Regular cardiac myocyte (primary cell): ENCODE measurements around the gene TUBGCP6. TPM values are rescaled to one million over a fixed set of nuclear protein-coding genes. Genes with fewer than 3 reads are reported as not detected.

ENCODE experiments used
- total RNA-seq: library from RNA; depleted of rRNA; stranded (reverse); fragments of >200 nt; gene quantifications from 2 replicates; pipeline ENCODE4 v1.2.3, GENCODE V29; 2014

The TUBGCP6 gene, protein sequence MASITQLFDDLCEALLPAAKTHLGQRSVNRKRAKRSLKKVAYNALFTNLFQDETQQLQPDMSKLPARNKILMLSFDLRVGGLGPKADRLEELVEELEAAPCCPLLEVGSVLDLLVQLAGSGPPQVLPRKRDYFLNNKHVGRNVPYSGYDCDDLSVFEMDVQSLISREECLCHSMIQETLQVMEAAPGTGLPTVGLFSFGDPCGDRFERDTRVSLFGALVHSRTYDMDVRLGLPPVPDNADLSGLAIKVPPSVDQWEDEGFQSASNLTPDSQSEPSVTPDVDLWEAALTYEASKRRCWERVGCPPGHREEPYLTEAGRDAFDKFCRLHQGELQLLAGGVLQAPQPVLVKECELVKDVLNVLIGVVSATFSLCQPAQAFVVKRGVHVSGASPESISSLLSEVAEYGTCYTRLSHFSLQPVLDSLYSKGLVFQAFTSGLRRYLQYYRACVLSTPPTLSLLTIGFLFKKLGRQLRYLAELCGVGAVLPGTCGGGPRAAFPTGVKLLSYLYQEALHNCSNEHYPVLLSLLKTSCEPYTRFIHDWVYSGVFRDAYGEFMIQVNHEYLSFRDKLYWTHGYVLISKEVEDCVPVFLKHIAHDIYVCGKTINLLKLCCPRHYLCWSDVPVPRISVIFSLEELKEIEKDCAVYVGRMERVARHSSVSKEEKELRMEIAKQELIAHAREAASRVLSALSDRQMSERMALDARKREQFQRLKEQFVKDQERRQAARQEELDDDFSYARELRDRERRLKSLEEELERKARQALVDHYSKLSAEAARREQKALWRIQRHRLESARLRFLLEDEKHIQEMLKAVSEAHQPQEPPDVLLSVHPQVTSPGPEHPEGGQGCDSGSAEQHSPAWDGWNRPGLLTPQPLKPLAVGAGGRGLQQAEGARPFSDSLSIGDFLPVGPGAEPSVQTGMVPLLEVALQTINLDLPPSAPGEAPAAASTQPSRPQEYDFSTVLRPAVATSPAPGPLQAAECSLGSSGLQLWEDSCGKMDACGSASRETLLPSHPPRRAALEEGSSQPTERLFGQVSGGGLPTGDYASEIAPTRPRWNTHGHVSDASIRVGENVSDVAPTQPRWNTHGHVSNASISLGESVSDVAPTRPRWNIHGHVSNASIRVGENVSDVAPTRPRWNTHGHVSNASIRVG (N-terminal part only)
- 28.2 and 29.3 TPM in 2 replicates for total RNA-seq

GRCh38 chr22:50244420-50245213 lies at the start of gene TUBGCP6:
Gene TUBGCP6, minus strand, starts transcription at chr22:50245023. Its CDS starts 564 bp downstream, at chr22:50244459.

DNA sequence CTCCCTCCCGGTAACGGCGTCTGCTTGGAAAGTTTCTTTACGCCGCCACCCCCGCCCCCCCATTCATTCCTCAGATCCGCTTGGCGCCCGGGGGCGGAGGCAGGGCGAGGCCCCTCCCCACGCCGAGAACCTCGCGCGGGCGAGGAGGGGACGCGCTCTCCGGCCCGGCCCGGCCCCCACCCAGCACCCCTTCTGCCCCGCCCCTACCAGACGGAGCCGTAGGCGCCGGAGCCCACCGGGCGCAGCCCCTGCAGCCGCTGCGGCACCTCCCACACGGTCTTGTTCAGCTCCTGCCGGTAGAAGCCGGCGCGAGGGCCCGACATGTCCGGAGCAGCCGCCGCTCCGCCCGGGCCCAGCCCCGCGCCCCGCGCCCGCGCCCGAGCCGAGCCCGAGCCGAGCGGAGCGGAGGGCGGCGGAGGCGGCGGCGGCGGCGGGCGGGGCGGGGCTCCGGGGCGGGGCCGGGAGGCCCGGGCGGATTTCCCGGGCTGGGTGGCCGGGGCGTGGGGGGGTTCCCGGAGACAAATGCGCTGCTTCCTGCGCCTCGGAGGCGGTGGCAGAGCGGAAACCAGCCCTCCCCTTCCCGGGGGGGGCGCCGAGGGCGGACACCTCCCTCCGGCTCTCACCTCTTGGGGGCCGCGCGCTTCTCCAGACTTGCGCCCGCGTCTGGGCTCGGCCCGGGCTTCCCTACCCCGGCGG lies 25.3 kb upstream of the TUBGCP6 start, which contains the start of gene MAPK11:
Gene MAPK11, minus strand, starts transcription at position 411 of the 696 bp plus-strand sequence. Its CDS starts 88 bp downstream, at position 323.

DNA sequence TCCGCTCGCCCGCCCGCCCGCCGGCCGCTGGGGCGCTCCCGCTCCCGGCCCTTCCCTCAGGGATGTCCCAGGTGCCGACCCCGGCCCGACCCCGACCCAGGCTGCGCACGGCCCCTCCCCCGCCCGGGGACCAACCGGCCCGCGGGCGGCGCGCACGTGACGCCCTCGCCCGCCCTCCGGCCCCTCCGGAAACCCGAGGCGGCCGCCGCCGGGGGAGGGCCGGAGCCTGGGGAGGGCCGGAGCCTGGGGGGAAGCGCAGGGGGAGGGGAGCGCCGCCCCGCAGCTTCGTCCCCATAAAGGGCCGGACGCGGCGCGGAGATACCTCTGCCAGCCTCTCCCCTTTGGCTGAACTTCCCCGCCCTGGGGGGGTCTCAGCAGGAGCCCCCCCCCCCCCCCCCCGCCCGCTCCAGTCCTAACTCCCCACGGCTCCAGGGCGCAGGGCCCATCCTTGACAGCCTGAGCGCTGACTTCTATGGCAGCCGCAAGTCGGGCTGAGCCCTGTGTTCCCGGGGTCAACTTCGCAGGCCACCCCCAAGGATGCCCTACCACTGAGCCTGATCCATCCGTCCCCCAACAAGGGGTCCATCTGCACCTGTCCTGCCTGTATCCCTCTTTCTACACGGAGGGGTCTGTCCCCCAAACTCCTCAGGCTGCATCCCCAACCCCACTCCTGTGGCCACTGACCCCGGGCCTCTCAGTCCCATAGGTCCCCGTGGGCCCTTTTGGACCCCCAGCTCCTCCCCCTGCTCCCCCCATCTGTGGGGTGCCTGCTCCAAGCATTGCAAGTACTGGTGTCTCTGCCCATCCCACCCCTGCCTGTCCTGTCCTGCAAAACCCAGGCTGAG lies 17.0 kb upstream of the TUBGCP6 start, which contains the start of gene MAPK12:
Gene MAPK12, minus strand, starts transcription at position 69 of the 845 bp plus-strand sequence. CDS start 174 bp downstream, outside the sequence.

GRCh38 chr22:50250555-50251476 lies 6.0 kb upstream of the TUBGCP6 start, which contains the start of gene HDAC10:
Gene HDAC10, minus strand, starts transcription at chr22:50251265. Its CDS starts 233 bp downstream, at chr22:50251032.

GRCh38 chr22:50200461-50201190 lies 44.2 kb downstream of the TUBGCP6 start, which contains the start of gene SELENOO:
Gene SELENOO, plus strand, starts transcription at chr22:50201011. Its CDS starts 26 bp downstream, at chr22:50201037.

DNA sequence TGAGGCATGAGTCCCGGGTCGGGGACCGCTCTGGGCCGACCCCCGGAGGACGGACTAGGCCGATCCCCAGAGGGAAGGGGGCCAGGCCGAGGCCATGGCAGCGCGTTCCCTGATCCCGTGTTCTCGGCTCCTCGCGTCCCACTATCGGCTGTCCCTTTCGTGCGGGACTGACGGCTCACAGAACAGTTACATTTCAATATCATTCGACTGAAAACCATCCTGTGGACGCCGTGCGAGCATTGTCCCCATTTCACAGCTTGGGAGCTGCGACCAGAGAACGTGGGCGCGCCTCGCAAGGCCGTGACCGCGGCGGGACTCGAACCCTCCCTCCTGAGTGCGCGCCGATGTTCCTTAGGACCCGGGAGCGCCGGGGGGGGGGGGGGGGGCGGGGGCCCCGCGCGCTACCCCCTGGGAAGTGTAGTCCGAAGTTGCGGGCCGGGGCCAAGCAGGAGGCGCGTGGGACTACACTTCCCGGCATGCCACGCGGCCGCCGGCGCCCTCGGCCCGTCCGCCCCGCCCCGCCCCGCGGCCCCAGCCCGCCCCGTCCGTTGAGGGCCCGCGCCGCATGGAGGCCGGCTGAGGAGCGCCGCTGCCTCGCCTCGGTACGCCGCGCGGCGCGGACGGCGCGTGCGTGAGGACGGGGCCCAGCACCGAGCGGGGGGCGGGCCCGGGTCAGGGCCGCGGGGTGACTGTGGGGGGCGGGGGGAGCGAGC lies 59.3 kb downstream of the TUBGCP6 start, which contains the start of gene TRABD:
Gene TRABD, plus strand, starts transcription at position 539 of the 713 bp plus-strand sequence. CDS start 7,148 bp downstream, outside the sequence.

GRCh38 chr22:50170453-50171318 lies 74.1 kb downstream of the TUBGCP6 start, which contains the start of gene PANX2:
Gene PANX2, plus strand, starts transcription at chr22:50170731. Its CDS starts 0 bp downstream, at chr22:50170731.

Other genes with a start within 250 kb of the TUBGCP6 start
- gene IL17REL, start 232.3 kb downstream of the TUBGCP6 start, total RNA-seq: not detected in 2 replicates
- not detected in 2 replicates for gene TTLL8, start 186.7 kb downstream of the TUBGCP6 start, total RNA-seq
- gene MLC1, start 159.6 kb downstream of the TUBGCP6 start, total RNA-seq: 0.38 and 2.8 TPM in 2 replicates
- gene MOV10L1, start 155.0 kb downstream of the TUBGCP6 start, total RNA-seq: 1.5 and 5.1 TPM in 2 replicates
- gene PANX2, start 74.3 kb downstream of the TUBGCP6 start, total RNA-seq: 0.19 and 0.56 TPM in 2 replicates
- gene TRABD, start 59.1 kb downstream of the TUBGCP6 start, total RNA-seq: 12.7 and 27.2 TPM in 2 replicates
- 15.8 and 20.9 TPM in 2 replicates for gene SELENOO, start 44.0 kb downstream of the TUBGCP6 start, total RNA-seq
- gene HDAC10, start 6.2 kb upstream of the TUBGCP6 start, total RNA-seq: 14.6 and 20.3 TPM in 2 replicates
- gene MAPK12, start 16.7 kb upstream of the TUBGCP6 start, total RNA-seq: 22.0 and 23.7 TPM in 2 replicates
- gene MAPK11, start 25.4 kb upstream of the TUBGCP6 start, total RNA-seq: 3.9 and 4.6 TPM in 2 replicates
- 85.1 and 109 TPM in 2 replicates for gene PLXNB2, start 62.6 kb upstream of the TUBGCP6 start, total RNA-seq
- gene DENND6B, start 82.0 kb upstream of the TUBGCP6 start, total RNA-seq: 1.3 and 2.0 TPM in 2 replicates
- 45.9 and 57.1 TPM in 2 replicates for gene PPP6R2, start 98.3 kb upstream of the TUBGCP6 start, total RNA-seq
- gene SBF1, start 230.0 kb upstream of the TUBGCP6 start, total RNA-seq: 60.0 and 64.2 TPM in 2 replicates
- 0.58 and 1.1 TPM in 2 replicates for gene ADM2, start 236.5 kb upstream of the TUBGCP6 start, total RNA-seq
- under 0.01 TPM in 1 of 2 replicates, not detected in the other for gene MIOX, start 241.8 kb upstream of the TUBGCP6 start, total RNA-seq